RWPE2 (cell line): ENCODE measurements around the gene DGKZ.

Experiments
- ATAC-seq: fragments of 200-7000 bp; cut with Tn5 transposase; 3 replicates; pipeline ENCODE4 v1.9.1; 2021; ENCODE audit warnings: low read depth
- DNase-seq: peaks from one replicate; pipeline ENCODE4 v3.0.0-alpha.2; 2020; ENCODE audit warnings: low spot score
- H3K27ac ChIP-seq: fragments of 450-650 bp; 2 replicates; pipeline ENCODE4 v1.5.1; 2017; ENCODE audit warnings: mild to moderate bottlenecking; ENCODE audit not compliant: poor library complexity, severe bottlenecking
- H3K27me3 ChIP-seq: fragments of 250-450 bp; sonication (Bioruptor Pico); 2 replicates; pipeline ENCODE4 v1.5.1; 2021; ENCODE audit warnings: mild to moderate bottlenecking, moderate library complexity; ENCODE audit not compliant: insufficient read depth, poor library complexity, severe bottlenecking
- H3K36me3 ChIP-seq: fragments of 250-450 bp; sonication (Bioruptor Pico); 2 replicates; pipeline ENCODE4 v1.5.1; 2020; ENCODE audit warnings: low read depth, mild to moderate bottlenecking, moderate library complexity
- H3K4me1 ChIP-seq: fragments of 250-450 bp; sonication (Bioruptor Pico); 2 replicates; pipeline ENCODE4 v1.5.1; 2021; ENCODE audit warnings: mild to moderate bottlenecking, moderate library complexity; ENCODE audit not compliant: insufficient read depth, poor library complexity, severe bottlenecking
- H3K4me3 ChIP-seq: fragments of 250-450 bp; sonication (Bioruptor Pico); 2 replicates; pipeline ENCODE4 v1.5.1; 2021; ENCODE audit warnings: mild to moderate bottlenecking, moderate library complexity; ENCODE audit not compliant: severe bottlenecking
- H3K9me3 ChIP-seq: fragments of 250-450 bp; sonication (Bioruptor Pico); 2 replicates; pipeline ENCODE4 v1.5.1; 2021; ENCODE audit warnings: mild to moderate bottlenecking, moderate library complexity; ENCODE audit not compliant: severe bottlenecking
- TF ChIP-seq, protein P1 (sequence below): fragments of 450-650 bp; IDR thresholded peaks from one replicate; pipeline ENCODE4 v1.5.1; 2017; ENCODE audit warnings: mild to moderate bottlenecking, moderate library complexity; ENCODE audit not compliant: poor library complexity, severe bottlenecking

DGKZ gene

DNA sequence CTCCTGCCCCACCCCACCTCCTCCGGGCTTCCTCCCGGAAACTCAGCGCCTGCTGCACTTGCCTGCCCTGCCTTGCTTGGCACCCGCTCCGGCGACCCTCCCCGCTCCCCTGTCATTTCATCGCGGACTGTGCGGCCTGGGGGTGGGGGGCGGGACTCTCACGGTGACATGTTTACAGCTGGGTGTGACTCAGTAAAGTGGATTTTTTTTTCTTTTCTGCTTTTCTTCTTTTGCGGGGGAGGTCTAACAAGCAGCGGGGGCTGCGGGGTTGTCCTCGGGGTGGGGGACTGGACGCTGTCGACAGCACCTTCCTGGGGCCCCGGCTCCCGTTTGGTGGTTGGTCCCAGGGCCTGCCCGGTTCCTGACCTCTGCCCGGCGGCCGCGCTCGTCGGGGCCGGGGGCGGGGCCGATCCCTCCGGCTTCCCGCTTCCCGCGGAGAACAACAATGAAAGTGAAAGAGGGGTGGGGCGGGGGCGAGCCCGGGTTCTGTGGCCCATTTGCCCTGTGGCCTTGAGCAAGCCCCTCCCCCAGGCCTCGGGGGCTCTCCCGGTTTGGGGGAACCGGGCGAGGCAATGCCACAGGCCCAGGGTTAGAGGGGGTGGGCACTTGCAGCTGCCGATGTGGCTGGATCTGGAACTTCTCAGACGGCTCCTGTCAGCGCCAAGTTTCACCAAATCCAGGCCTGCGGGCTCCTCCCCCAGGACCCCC lies 33.2 kb downstream of the DGKZ start:
- DNase-seq (no peak), ATAC-seq (peak; percentile 27)
- peak overlapping the region; percentile 55 for H3K4me3 ChIP-seq
- TF ChIP-seq, protein P1, sequence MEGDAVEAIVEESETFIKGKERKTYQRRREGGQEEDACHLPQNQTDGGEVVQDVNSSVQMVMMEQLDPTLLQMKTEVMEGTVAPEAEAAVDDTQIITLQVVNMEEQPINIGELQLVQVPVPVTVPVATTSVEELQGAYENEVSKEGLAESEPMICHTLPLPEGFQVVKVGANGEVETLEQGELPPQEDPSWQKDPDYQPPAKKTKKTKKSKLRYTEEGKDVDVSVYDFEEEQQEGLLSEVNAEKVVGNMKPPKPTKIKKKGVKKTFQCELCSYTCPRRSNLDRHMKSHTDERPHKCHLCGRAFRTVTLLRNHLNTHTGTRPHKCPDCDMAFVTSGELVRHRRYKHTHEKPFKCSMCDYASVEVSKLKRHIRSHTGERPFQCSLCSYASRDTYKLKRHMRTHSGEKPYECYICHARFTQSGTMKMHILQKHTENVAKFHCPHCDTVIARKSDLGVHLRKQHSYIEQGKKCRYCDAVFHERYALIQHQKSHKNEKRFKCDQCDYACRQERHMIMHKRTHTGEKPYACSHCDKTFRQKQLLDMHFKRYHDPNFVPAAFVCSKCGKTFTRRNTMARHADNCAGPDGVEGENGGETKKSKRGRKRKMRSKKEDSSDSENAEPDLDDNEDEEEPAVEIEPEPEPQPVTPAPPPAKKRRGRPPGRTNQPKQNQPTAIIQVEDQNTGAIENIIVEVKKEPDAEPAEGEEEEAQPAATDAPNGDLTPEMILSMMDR: no peak
- H3K4me1 ChIP-seq: no peaks in the 10 kb centered on the region
- no peaks in the 10 kb centered on the region for H3K27me3 ChIP-seq
- peaks cover 10% of the 10 kb centered on the region; the same call in 1 of the 2 replicates for H3K36me3 ChIP-seq
- H3K27ac ChIP-seq: peak overlapping the region; percentile 34
- H3K9me3 ChIP-seq: no peaks in the 10 kb centered on the region

GRCh38 chr11:46381048-46381818 lies 34.0 kb downstream of the DGKZ start, which contains the start of gene MDK:
Gene MDK, plus strand, starts transcription at chr11:46381669. Its CDS starts 389 bp downstream, at chr11:46382058.
- Histone ChIP-seq H3K27me3 (no peaks in the 10 kb centered on the region), H3K4me1 (no peaks in the 10 kb centered on the region), H3K4me3 (peak within 1 kb of the TSS; percentile 55), H3K36me3 (0 out of 2 replicates have a peak, but pooled peaks cover 7% of the 10 kb centered on the region), H3K9me3 (no peaks in the 10 kb centered on the region), H3K27ac (peak within 1 kb of the TSS; percentile 34)
- TF ChIP-seq, protein P1: no peak
- DNase-seq (no peak), ATAC-seq (peak; percentile 24)

- Histone ChIP-seq H3K4me3 (peak overlapping the region; percentile 55), H3K27ac (peak overlapping the region; percentile 34), H3K4me1 (no peaks in the 10 kb centered on the region), H3K36me3 (0 out of 2 replicates have a peak, but pooled peaks cover 7% of the 10 kb centered on the region), H3K27me3 (no peaks in the 10 kb centered on the region), H3K9me3 (no peaks in the 10 kb centered on the region)
- ATAC-seq (peak; percentile 29; the same call in 2 of the 3 replicates), DNase-seq (no peak)
- TF ChIP-seq, protein P1: no peak
Measured at GRCh38 chr11:46381819-46382645, 34.8 kb downstream of the DGKZ start.

DNA sequence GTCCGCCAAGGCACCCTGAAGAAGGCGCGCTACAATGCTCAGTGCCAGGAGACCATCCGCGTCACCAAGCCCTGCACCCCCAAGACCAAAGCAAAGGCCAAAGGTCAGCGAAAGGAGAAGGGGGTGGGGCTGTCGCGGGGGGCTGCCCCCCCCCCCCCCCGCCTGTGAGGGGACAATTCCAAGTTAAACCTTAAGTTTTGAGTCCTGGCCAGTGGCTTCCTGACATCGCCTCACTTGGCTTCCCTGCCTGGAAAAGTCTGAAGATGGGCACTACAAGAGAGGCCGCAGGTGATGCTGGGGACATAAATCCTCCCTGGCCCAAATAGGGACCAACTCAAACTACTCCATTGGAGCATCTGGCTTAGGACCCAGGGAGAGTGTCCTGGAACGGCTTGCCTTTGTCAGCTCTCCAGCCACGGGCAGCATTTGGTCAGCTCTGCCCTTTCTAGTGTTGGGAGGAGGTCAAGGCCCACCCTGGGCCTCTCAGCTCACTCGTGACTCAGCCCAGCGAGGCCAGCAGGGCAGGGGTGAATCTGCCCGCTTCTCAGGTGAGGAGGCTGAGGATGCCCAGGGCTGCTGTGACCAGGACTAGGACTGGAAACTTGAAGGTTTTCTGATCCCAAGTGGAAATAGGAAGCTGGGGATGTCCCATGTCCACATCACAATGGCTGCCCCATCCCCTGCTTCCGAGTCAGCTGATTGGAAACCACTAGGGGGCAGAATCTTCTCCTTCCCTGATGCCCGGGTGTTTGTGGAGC lies 35.6 kb downstream of the DGKZ start:
- Histone ChIP-seq H3K4me1 (no peaks in the 10 kb centered on the region), H3K9me3 (no peaks in the 10 kb centered on the region), H3K36me3 (0 out of 2 replicates have a peak, but pooled peaks cover 7% of the 10 kb centered on the region), H3K27ac (no peak overlapping the region), H3K27me3 (no peaks in the 10 kb centered on the region), H3K4me3 (peak overlapping the region; percentile 55)
- DNase-seq (no peak), ATAC-seq (no peak)
- TF ChIP-seq, protein P1: peak; percentile 57
